Stimulated activated CD8-positive, alpha-beta memory T cell treated with anti-CD3 and anti-CD28 coated beads, Interleukin-15, amount 100 ng/mL, for 48 hours (primary cell): ENCODE measurements around the gene MBLAC2.

Source experiments
- DNase-seq, 2 donors: peaks; one replicate each; pipeline ENCODE4 v3.0.0-alpha.2; 2020; ENCODE audit warnings: low read depth in 2 of 2

MBLAC2 gene

GRCh38 chr5:90474235-90475107, at the start of gene MBLAC2, which contains the start of gene POLR3G:
Gene MBLAC2, minus strand, starts transcription at chr5:90474771. Its CDS starts 479 bp downstream, at chr5:90474292.
Gene POLR3G, plus strand, starts transcription at chr5:90474864. Its CDS starts 10,704 bp downstream, at chr5:90485568.
- peak; percentile 88 to 91 for DNase-seq

- DNase-seq: no peak
Observed at GRCh38 chr5:90519081-90519480, 44.5 kb upstream of the MBLAC2 start.

GRCh38 chr5:90518661-90519060, 44.1 kb upstream of the MBLAC2 start:
- no peak for DNase-seq

- DNase-seq: no peak
Observed at GRCh38 chr5:90514520-90514919, 39.9 kb upstream of the MBLAC2 start.

GRCh38 chr5:90510438-90510837, 35.9 kb upstream of the MBLAC2 start:
- DNase-seq: no peak

GRCh38 chr5:90506221-90506620, 31.6 kb upstream of the MBLAC2 start:
- no peak for DNase-seq

GRCh38 chr5:90504743-90505142, 30.2 kb upstream of the MBLAC2 start:
- DNase-seq: no peak

- no peak for DNase-seq
Observed at GRCh38 chr5:90503596-90503995, 29.0 kb upstream of the MBLAC2 start.

GRCh38 chr5:90495146-90495545, 20.6 kb upstream of the MBLAC2 start:
- DNase-seq: no peak

GRCh38 chr5:90494043-90494442, 19.5 kb upstream of the MBLAC2 start:
- DNase-seq: no peak

GRCh38 chr5:90488791-90489190, 14.2 kb upstream of the MBLAC2 start:
- no peak for DNase-seq

GRCh38 chr5:90484540-90484939, 10.0 kb upstream of the MBLAC2 start:
- no peak for DNase-seq

- DNase-seq: no peak
Observed at GRCh38 chr5:90483206-90483605, 8.6 kb upstream of the MBLAC2 start.

- no peak for DNase-seq
Observed at GRCh38 chr5:90480699-90481098, 6.1 kb upstream of the MBLAC2 start.

- no peak for DNase-seq
Observed at GRCh38 chr5:90479611-90480385, 5.2 kb upstream of the MBLAC2 start.

GRCh38 chr5:90477621-90478215, 3.1 kb upstream of the MBLAC2 start:
- no peak for DNase-seq

GRCh38 chr5:90477073-90477472, 2.5 kb upstream of the MBLAC2 start:
- no peak for DNase-seq

- DNase-seq: no peak
Observed at GRCh38 chr5:90476391-90476790, 1.8 kb upstream of the MBLAC2 start.

GRCh38 chr5:90475436-90475980, 937 bp upstream of the MBLAC2 start:
- no peak for DNase-seq

GRCh38 chr5:90473396-90474234, 956 bp downstream of the MBLAC2 start:
- peak in 1 of 2 donors; percentile 10 for DNase-seq

- DNase-seq: no peak
Observed at GRCh38 chr5:90472783-90473395, 1.7 kb downstream of the MBLAC2 start.
